Breast epithelium (tissue), 3 donors: Measurements from ENCODE around the gene STARD5.

Experiments
- POLR2A ChIP-seq: fragments of 450-650 bp; IDR thresholded peaks from one replicate; pipeline ENCODE4 v1.6.1; 2016; ENCODE audit warnings: antibody characterized with exemption, mild to moderate bottlenecking, moderate library complexity
- POLR2AphosphoS5 ChIP-seq, 3 donors: sonication (generic); formaldehyde crosslinking; IDR thresholded peaks; one replicate each; pipeline ENCODE4 v1.6.1; 2017; ENCODE audit warnings: antibody characterized with exemption in 3 of 3
- TF ChIP-seq, protein P1 (sequence below), 3 donors: fragments of 450-650 bp; IDR thresholded peaks; one replicate each; pipeline ENCODE4 v1.5.1; 2016 to 2017; ENCODE audit warnings: antibody characterized with exemption in 3 of 3, mild to moderate bottlenecking in 3 of 3, moderate library complexity in 3 of 3

DNA sequence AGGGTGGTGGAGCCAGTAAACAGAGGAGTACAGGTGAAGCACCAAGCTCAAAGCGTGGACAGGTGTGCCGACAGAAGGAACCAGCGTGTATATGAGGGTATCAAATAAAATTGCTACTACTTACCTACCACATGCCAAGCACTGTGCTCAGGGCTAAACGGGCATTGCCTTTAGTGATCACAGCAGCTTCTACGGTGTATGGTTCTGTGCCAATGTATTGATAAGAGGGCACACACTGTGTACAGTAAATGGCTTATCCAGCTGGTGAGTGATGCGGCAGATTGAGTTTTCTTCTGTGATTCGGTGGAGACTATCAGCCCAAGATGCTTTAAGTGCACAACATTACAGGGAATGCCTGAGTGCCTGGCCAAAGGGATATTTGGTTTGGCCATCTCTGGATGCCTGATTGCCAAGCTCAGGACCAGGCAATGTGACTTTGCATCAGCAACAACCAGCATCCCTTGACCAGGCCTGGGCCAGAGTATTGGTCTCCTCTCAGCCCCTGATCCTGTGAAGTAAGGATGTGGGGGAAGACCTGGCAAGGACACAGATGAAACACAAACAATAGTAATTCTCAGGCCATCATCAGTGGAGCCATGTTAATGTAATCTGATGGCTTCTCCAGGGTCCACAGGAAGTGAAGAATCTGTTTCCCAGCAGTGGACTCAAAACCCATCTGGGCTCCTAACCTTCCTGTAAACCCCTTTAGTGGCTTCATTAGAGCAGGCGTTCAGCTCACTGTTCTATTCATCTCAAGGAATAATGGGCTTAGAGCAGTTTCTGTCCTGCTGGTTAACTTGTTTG lies 14.1 kb downstream of the STARD5 start:
- no peak for TF ChIP-seq POLR2AphosphoS5 (IDR thresholded peaks at IDR 0.05)
- TF ChIP-seq, protein P1, sequence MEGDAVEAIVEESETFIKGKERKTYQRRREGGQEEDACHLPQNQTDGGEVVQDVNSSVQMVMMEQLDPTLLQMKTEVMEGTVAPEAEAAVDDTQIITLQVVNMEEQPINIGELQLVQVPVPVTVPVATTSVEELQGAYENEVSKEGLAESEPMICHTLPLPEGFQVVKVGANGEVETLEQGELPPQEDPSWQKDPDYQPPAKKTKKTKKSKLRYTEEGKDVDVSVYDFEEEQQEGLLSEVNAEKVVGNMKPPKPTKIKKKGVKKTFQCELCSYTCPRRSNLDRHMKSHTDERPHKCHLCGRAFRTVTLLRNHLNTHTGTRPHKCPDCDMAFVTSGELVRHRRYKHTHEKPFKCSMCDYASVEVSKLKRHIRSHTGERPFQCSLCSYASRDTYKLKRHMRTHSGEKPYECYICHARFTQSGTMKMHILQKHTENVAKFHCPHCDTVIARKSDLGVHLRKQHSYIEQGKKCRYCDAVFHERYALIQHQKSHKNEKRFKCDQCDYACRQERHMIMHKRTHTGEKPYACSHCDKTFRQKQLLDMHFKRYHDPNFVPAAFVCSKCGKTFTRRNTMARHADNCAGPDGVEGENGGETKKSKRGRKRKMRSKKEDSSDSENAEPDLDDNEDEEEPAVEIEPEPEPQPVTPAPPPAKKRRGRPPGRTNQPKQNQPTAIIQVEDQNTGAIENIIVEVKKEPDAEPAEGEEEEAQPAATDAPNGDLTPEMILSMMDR (IDR thresholded peaks at IDR 0.05) = no peak
- no peak for TF ChIP-seq POLR2A
